ENCODE data around the gene NPHS1. TPM values are rescaled to one million over a fixed set of nuclear protein-coding genes. Genes with fewer than 3 reads are reported as not detected.
A peak's percentile ranks its signal among the peaks of the same experiment; 100 is the strongest.

The NPHS1 gene
- total and polyA plus RNA-seq, 9 of the 15 experiments (the other 6 are each of a cell fraction or from before 2014, with no cell fraction given): 0.01 to 0.28 (median 0.14) TPM; not detected in 5

GRCh38 chr19:35895911-35896642, 43.8 kb upstream of the NPHS1 start:
- in situ Hi-C loops (cut with MboI) (no loop called here), intact Hi-C loops (cut with micrococcal nuclease) (no loop called here)
- Histone ChIP-seq H3K27me3 (ENCODE audit: control insufficient read depth in 2 of 2, insufficient read depth in 2 of 2, low read length in 2 of 2) (no peaks in the 10 kb centered on the region), H3K9me3 (replicated peaks; ENCODE audit: control insufficient read depth, insufficient read depth, low read depth, low read length) (no peaks in the 10 kb centered on the region), H3K4me1 (replicated peaks in 1 of 2; ENCODE audit: control insufficient read depth in 2 of 2, insufficient read depth in 2 of 2, low read length in 2 of 2) (peaks cover 0 to 29% of the 10 kb centered on the region in 2 experiments; a peak in 2 of 5 replicates), H3K4me2 (ENCODE audit: insufficient read depth, low read length) (no peak overlapping the region), H3K27ac (ENCODE audit: extremely low read depth, low read depth, low read length) (no peak overlapping the region), H2AFZ (ENCODE audit: low read depth, low read length) (no peak overlapping the region), H3K4me3 (no peak overlapping the region), H3K9me1 (ENCODE audit: control insufficient read depth, insufficient read depth, low read length) (no peaks in the 10 kb centered on the region), H3K36me3 (ENCODE audit: control insufficient read depth, insufficient read depth, low read length) (peaks cover 39% of the 10 kb centered on the region; the same call in 2 of the 3 replicates), H4K20me1 (replicated peaks; ENCODE audit: control insufficient read depth, insufficient read depth, low read length) (no peaks in the 10 kb centered on the region), H3K79me2 (ENCODE audit: control insufficient read depth, insufficient read depth, low read length) (peaks cover 19% of the 10 kb centered on the region; the same call in 2 of the 3 replicates), H3K9ac (ENCODE audit: insufficient read depth in 1 of 2, low read depth in 2 of 2, low read length in 2 of 2) (peak overlapping the region in 1 of 2 experiments; percentile 43; a peak in 2 of 4 replicates)
- POLR2A ChIA-PET: interaction anchor here (0.6 to 1.4 kb wide), 2 partner anchors 16 to 385 kb away, joined by 3 to 5 read pairs; no protein-coding TSS in a partner anchor
- no TSS peak for BruUV-seq (replicated peaks)
- TF ChIP-seq RBFOX2 (IDR thresholded peaks at IDR 0.05; ENCODE audit: low read depth, low read length) (peak; percentile 47), TAF7 (tag; IDR thresholded peaks at IDR 0.05) (no peak), ZNF511 (CRISPR knock-in tag; IDR thresholded peaks at IDR 0.05) (no peak), NR2F6 (CRISPR knock-in tag; IDR thresholded peaks at IDR 0.05) (no peak)
- no peak for DNase-seq (ENCODE audit: extremely low read depth in 1 of 4, low spot score in 3 of 4)
- WGBS (ENCODE audit: insufficient coverage, low coverage, missing lambda C conversion rate): 91% methylated on average over 16 of the region's 21 CpGs
- CTCF ChIA-PET (ENCODE audit: low intra/inter-chr PET ratio): no interaction called here
- FAIRE-seq: no peak
- ATAC-seq: no peak

Data from K562 (cell line).